ENCODE data around the gene SLC39A6.
"Not testable (repeated sequence)": the region's sequence is repeated elsewhere in the genome, so short reads cannot be mapped to it uniquely, and the experiment has no call there.

SLC39A6 gene, protein sequence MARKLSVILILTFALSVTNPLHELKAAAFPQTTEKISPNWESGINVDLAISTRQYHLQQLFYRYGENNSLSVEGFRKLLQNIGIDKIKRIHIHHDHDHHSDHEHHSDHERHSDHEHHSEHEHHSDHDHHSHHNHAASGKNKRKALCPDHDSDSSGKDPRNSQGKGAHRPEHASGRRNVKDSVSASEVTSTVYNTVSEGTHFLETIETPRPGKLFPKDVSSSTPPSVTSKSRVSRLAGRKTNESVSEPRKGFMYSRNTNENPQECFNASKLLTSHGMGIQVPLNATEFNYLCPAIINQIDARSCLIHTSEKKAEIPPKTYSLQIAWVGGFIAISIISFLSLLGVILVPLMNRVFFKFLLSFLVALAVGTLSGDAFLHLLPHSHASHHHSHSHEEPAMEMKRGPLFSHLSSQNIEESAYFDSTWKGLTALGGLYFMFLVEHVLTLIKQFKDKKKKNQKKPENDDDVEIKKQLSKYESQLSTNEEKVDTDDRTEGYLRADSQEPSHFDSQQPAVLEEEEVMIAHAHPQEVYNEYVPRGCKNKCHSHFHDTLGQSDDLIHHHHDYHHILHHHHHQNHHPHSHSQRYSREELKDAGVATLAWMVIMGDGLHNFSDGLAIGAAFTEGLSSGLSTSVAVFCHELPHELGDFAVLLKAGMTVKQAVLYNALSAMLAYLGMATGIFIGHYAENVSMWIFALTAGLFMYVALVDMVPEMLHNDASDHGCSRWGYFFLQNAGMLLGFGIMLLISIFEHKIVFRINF

GRCh38 chr18:36129300-36130038, at the start of gene SLC39A6, which contains the start of gene ELP2:
Gene SLC39A6, minus strand, starts transcription at chr18:36129340. Its CDS starts 2,333 bp downstream, at chr18:36127007.
Gene ELP2, plus strand, starts transcription at chr18:36129899. Its CDS starts 35 bp downstream, at chr18:36129934.
- DNase-seq, result peak; percentile 85

DNA sequence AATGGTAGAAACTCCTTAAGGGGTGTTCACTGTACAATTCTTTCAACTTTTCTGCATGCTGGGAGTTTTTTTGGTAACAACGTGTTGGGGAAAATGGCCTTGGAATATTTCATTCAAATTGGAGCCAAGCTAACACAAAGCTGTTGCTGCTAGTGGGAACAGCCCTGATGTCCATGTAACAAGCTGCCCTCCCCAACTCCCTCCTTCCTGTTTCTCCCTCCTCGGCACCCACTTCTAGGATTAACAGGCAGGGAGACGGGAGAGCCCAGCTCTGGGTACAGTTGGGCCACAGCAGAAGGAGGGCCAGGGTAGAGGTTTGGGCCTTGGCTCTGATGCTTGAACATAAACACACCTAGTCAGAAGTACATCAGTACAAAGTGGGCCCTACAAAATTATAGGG, 48.8 kb upstream of the SLC39A6 start:
- no peak for DNase-seq

DNA sequence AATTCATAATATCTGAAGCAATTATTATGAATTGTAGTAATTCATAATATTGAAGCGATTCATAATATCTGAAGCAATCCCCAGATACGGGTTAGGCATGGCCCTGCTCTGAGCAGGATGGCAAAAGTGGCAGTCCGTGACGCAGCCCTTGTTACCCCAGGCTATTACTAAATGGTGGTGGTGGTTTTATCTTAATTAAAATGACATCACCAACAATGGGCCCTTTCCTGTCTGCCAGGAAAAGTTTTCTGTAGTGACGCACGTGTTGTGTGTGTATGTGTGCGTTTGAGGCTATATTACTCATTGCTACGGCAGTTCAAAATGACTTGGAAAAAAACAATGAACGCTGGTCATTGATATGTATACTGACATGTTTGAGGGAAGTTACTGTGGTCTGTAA, 47.6 kb upstream of the SLC39A6 start:
- no peak for DNase-seq

GRCh38 chr18:36176177-36176584, 47.0 kb upstream of the SLC39A6 start:
- no peak for DNase-seq

DNA sequence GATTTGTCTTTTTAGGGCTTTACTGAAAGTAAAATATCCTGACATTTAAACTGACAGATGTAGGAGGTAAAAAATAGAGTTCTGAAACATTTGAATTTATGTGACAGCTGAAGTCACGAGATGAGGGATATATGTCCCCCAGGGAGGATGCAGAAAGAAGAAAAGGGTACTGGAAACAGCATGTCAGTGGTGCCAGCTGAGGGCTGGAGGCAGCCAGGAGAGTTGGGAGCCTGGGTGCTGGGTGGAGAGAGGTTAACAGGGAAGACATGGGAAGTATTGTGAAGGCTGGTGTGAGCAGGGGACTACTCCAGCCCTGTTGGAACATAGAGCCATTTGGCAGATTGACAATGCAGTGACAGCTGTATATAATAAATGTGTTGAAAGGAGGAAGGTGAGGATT, 46.3 kb upstream of the SLC39A6 start:
- DNase-seq, result no peak

DNA sequence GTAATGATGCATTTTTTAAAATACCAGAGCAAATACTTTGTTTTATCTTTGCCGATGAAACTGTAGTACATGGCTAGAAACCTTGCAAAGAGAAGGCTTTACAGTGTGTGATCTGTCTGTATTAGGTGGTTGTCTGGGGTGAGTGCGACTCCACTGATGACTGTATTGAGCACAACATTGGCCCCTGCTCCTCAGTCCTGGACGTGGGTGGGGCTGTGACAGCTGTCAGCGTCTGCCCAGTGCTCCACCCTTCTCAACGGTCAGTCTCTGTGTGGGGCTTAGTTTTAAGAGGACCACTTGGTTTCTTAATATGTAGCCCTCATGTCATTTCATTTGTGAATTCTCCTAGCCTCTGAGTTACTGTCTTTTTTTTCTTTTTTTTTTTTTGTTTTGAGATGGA, 40.8 kb upstream of the SLC39A6 start:
- DNase-seq, result no peak

GRCh38 chr18:36168296-36168695, 39.2 kb upstream of the SLC39A6 start:
- DNase-seq, result not testable (repeated sequence)

- no peak for DNase-seq
Measured at GRCh38 chr18:36167692-36168218, 38.6 kb upstream of the SLC39A6 start.

DNA sequence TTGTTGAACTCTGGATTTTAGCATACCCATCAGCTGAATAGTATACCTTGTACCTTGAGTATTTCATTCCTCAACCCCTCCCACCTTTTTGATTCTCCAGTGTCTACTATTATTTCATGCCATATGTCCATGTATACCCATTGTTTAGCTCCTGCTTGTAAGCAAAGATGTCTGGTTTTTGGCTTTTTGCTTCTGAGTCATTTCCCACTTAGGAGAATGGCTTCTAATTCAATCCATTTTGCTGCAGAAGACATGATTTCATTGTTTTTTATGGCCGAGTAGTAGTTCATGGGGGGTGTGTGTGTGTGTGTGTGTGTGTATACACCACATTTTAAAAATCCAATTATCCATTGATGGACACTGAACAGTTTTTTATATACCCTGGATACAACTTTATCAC, 33.8 kb upstream of the SLC39A6 start:
- no peak for DNase-seq

- no peak for DNase-seq
Measured at GRCh38 chr18:36160959-36161371, 31.8 kb upstream of the SLC39A6 start.

DNA sequence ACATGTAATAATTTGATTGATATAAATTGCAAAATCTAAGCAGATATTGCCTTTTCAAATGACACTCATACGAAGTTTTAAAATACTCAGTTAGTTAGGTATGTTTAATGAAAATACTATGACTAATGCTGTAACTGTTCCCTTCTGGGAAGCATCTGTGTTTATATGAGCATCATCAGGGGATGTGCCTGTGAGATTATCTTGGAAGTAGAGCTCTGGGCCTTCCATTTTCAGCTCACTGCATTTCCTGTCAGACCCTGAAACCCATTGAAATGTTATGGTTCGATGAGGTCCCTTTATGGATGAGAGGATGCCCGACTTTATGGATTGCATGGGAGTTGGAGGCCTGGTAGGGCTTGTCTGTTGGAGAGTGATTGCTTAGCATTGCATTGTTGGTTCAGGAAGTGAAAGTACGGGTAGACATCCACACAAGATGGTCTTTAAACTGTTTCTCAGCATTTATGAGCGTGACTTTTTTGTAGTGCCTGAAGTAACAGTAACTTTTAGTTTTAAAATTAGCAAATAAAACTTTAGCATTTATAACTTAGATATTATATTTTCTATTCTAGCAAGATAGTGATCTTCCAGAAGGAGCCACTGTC, 29.2 kb upstream of the SLC39A6 start:
- DNase-seq, result no peak

DNA sequence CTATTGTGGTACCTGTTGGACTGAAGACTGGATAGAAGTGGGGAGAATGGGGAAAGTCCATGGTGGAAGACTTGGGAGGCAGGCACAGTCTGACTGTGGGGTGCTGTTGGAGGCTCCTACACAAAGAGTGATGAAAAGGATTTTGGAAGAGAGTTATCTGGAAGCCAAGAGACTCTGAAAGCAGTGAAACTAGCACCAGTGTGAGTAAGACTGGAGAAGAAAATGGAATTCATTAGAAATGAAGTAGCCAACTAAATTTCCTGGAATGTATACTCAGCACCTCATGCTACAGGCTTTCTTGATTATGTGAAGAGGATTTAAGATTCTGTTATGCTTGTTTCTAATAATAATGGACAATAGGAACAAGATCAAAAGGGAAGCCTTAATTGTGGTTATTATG, 28.3 kb upstream of the SLC39A6 start:
- DNase-seq, result no peak

- no peak for DNase-seq
Measured at GRCh38 chr18:36155851-36156757, 27.0 kb upstream of the SLC39A6 start.

DNA sequence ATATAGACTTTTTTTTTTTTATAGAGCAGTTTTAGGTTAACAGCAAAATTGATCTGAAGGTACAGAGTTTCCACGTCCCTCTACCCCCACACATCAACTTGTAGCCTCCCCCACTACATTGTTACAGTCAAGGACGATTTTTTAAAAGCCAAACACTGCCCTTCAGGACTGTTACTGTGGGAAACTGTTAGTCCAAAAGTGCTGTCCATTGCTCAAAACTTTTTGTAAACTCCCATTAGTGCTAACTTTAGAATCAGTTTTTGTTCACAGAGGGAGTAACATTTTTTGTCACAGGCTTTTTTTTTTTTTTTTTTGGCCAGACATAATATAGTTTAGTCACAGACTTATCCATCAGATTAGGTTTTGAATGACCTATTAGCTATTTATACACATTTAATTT, 24.6 kb upstream of the SLC39A6 start:
- no peak for DNase-seq

GRCh38 chr18:36153203-36153602, 24.1 kb upstream of the SLC39A6 start:
- DNase-seq, result no peak

GRCh38 chr18:36152781-36153180, 23.6 kb upstream of the SLC39A6 start:
- DNase-seq, result no peak

DNA sequence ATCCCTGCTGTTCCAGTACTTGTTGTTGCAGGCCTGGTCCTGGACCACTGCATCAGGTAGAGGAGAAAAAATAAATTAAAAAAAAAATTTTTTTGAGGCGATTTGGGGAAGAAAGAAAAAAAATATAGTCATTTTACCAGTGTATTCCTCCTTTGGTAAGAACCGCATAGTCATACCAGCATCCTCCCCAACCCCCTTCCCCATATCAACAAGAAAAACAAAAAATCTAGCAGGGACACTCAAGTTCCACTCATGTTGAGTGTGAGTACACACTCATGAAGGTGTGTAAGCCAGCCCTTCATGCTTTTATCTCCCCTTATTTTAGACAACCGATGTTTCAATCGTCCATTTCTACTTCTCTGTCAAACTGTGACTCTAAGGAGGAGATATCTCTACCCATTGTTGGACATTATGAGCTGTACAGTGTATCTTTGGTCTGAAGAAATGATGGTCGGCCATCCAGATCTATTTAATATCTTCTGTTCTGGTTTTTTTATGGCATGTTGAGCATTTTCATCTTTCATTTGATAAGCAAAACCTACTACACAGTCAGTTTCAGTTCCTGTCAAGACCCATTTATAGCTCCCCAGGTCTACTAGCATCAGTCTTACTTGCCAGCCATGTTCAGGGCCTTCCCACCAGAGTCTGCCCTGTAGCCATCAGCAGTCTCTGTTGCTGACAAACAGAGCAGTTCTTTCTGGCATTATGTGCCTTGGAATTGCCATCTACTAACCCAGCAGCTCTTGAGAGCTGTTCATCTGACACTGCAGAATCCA, 20.6 kb upstream of the SLC39A6 start:
- no peak for DNase-seq

DNA sequence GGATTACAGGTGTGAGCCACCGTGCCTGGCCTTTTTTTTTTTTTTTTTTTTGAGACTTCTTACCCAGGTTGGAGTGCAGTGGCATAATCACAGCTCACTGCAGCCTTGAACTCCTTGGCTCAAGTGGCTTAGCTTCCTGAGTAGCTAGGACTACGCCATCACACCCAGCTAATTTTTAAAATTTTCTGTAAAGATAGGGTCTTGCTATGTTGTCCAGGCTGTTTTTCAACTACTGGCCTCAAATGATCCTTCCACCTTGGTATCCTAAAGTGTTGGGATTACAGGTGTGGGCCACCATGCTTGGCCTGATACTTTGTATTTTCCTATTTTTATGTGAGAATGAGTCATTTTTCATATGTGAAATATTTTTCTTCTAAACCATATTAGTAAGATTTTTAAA, 14.3 kb upstream of the SLC39A6 start:
- DNase-seq, result no peak

DNA sequence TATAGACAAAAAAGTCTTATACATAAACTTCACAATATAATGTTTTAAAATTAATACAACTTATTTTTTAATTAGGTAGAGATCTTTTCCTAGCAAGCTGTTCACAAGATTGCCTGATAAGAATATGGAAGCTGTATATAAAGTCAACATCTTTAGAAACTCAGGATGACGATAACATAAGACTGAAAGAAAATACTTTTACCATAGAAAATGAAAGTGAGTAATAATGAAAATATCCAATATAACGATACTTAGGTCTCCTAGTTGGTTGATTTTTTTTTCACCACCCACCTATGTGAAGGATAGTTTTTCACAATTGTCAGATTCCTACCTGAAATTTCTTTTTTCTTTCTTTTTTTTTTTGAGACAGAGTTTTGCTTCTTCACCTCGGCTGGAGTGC, 13.6 kb upstream of the SLC39A6 start:
- DNase-seq, result no peak

- no peak for DNase-seq
Measured at GRCh38 chr18:36141576-36141975, 12.4 kb upstream of the SLC39A6 start.

GRCh38 chr18:36139245-36139644, 10.1 kb upstream of the SLC39A6 start:
- no peak for DNase-seq
